ENCODE data around the gene PTCD1. TPM values are rescaled to one million over a fixed set of nuclear protein-coding genes. Genes with fewer than 3 reads are reported as not detected.

Gene PTCD1
- total and polyA plus RNA-seq, 2 of the 8 experiments (the other 6 are each of a cell fraction or from before 2014, with no cell fraction given): 7.5 to 7.6 TPM

DNA sequence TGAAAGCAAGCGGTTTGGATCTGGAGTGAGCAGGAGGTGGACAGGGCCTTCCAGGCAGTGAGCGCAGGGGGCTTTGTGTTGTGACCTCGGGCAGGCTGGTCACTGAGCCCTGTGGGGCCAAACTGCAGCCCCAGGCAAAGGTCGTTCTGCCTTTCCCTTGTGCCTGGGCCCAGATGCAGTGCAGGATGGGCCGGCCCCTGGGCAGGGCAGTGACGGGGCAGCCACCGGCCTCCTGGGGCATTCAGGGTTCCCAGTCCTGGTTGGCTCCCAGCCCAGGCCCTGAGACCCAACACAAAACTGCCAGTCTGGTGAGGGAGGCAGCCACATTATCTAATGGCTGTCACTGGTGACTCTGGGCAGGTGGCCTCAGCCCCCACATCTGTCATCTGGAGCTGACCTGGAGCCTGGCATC is 56.9 kb downstream of the PTCD1 start:
- Histone ChIP-seq H3K14ac (ENCODE audit: insufficient read length) (no peak overlapping the region), H3K4me3 (ENCODE audit: extremely low read depth in 1 of 4, insufficient read depth in 2 of 4, low read depth in 3 of 4, low read length in 4 of 4) (no peak overlapping the region), H2AFZ (ENCODE audit: low read length) (no peak overlapping the region), H3K79me2 (ENCODE audit: control insufficient read depth in 1 of 2, insufficient read depth in 2 of 2, low read length in 2 of 2) (peaks cover 0 to 13% of the 10 kb centered on the region in 2 experiments; a peak in 1 of 4 replicates), H2BK120ac (replicated peaks; ENCODE audit: low read depth, low read length) (no peak overlapping the region), H2BK5ac (ENCODE audit: low read depth, low read length) (peak overlapping the region; percentile 40), H4K5ac (ENCODE audit: insufficient read length, low read depth, low read length) (no peak overlapping the region), H3K23ac (ENCODE audit: insufficient read length) (no peak overlapping the region), H3K27ac (ENCODE audit: low read depth, low read length) (0 out of 2 replicates have a peak overlapping the region, but pooled peaks have one; percentile 44), H3K4ac (replicated peaks; ENCODE audit: insufficient read length, low read depth, low read length) (no peak overlapping the region), H3K9ac (replicated peaks in 1 of 4; ENCODE audit: extremely low read depth in 1 of 4, low read depth in 3 of 4, low read length in 3 of 4) (peak overlapping the region in 1 of 4 experiments; percentile 46; a peak in 1 of 7 replicates), H4K20me1 (replicated peaks in 1 of 2; ENCODE audit: control insufficient read depth in 1 of 2, insufficient read depth in 2 of 2, low read length in 2 of 2) (peaks cover 12 to 21% of the 10 kb centered on the region in 2 experiments), H3K4me2 (ENCODE audit: insufficient read depth in 1 of 2, low read depth in 2 of 2, low read length in 2 of 2) (no peak overlapping the region), H4K8ac (ENCODE audit: extremely low read depth, insufficient read depth, low read length) (no peak overlapping the region), H3K79me1 (ENCODE audit: low read depth, low read length) (peaks cover 13% of the 10 kb centered on the region), H4K91ac (replicated peaks; ENCODE audit: insufficient read length, low read length) (no peak overlapping the region), H3K36me3 (ENCODE audit: control insufficient read depth in 2 of 4, insufficient read depth in 4 of 4, low read length in 3 of 4) (peaks cover 0 to 5% (median 0%) of the 10 kb centered on the region in 4 experiments; a peak in 3 of 8 replicates), H2BK15ac (ENCODE audit: low read length) (no peak overlapping the region), H3K4me1 (replicated peaks in 1 of 4; ENCODE audit: control insufficient read depth in 3 of 4, insufficient read depth in 4 of 4, low read length in 3 of 4) (peaks cover 0 to 5% (median 1%) of the 10 kb centered on the region in 4 experiments; a peak in 3 of 7 replicates), H3K56ac (replicated peaks; ENCODE audit: insufficient read length, low read depth, low read length) (no peak overlapping the region), H2BK20ac (ENCODE audit: low read length) (no peak overlapping the region), H3K9me3 (ENCODE audit: insufficient read depth in 2 of 2, low read depth in 1 of 2, low read length in 1 of 2) (no peaks in the 10 kb centered on the region), H3K18ac (ENCODE audit: extremely low read depth, low read length) (no peak overlapping the region), H2BK12ac (ENCODE audit: low read depth, low read length) (no peak overlapping the region), H3K23me2 (ENCODE audit: low read depth, low read length) (no peaks in the 10 kb centered on the region; the same call in 1 of the 2 replicates), H2AK5ac (ENCODE audit: low read depth, low read length) (no peak overlapping the region), H3K27me3 (replicated peaks in 1 of 4; ENCODE audit: control insufficient read depth in 3 of 4, extremely low read depth in 1 of 4, insufficient read depth in 3 of 4, low read length in 3 of 4) (no peaks in the 10 kb centered on the region)
- ChIA-PET POLR2A (ENCODE audit: partially characterized antibody) (interaction anchor here (0.5 to 3.3 kb wide), 5 partner anchors 8 to 384 kb away, joined by 3 to 18 read pairs (median 4); partner anchors contain the start of genes BUD31, CPSF4, PDAP1 and PTCD1), CTCF (ENCODE audit: partially characterized antibody) (interaction anchor here (1.0 kb wide), 1 partner anchor 22 kb away, joined by 3 read pairs; no protein-coding TSS in a partner anchor)
- FAIRE-seq: no peak
- WGBS, 2 experiments (ENCODE audit: extremely low coverage in 1 of 2, insufficient coverage in 1 of 2, insufficient read length in 1 of 2, insufficient replicate concordance in 2 of 2, low coverage in 1 of 2, low lambda C conversion rate in 2 of 2, missing lambda C conversion rate in 1 of 2): 97% methylated on average over 7 of the region's 7 CpGs; no CpG with 5 or more reads in 1 of the 2 experiments
- no peak for DNase-seq (ENCODE audit: low read depth in 1 of 2, low spot score in 2 of 2)
- no peak for TF ChIP-seq TAF7 (optimal IDR thresholded peaks at IDR 0.05; ENCODE audit: borderline replicate concordance, low read depth, low read length)
- TF ChIP-seq ZNF274 (IDR thresholded peaks at IDR 0.05; ENCODE audit: borderline replicate concordance, extremely low read depth, low read length): no peak
- no peak for TF ChIP-seq TEAD4 (IDR thresholded peaks at IDR 0.05; ENCODE audit: low read depth, low read length)
- TF ChIP-seq CREB1 (IDR thresholded peaks at IDR 0.05): no peak
- TF ChIP-seq CHD2 (IDR thresholded peaks at IDR 0.05; ENCODE audit: low read length): no peak
- no peak for TF ChIP-seq SP1 (IDR thresholded peaks at IDR 0.05; ENCODE audit: low read depth, low read length)
- TF ChIP-seq BACH1 (IDR thresholded peaks at IDR 0.05; ENCODE audit: low read length): no peak
- no peak for TF ChIP-seq CBX5 (IDR thresholded peaks at IDR 0.05; ENCODE audit: low read depth, low read length)
- TF ChIP-seq HDAC2 (IDR thresholded peaks at IDR 0.05; ENCODE audit: borderline replicate concordance in 1 of 2, low read depth in 2 of 2, low read length in 2 of 2): no peak
- no peak for TF ChIP-seq JUND (IDR thresholded peaks at IDR 0.05; ENCODE audit: low read length)
- no peak for TF ChIP-seq RNF2 (IDR thresholded peaks at IDR 0.05; ENCODE audit: borderline replicate concordance, low read depth, low read length, missing control alignments, poor library complexity, severe bottlenecking)
- TF ChIP-seq RBBP5 (IDR thresholded peaks at IDR 0.05; ENCODE audit: borderline replicate concordance, low read depth, low read length): no peak
- no peak for TF ChIP-seq KDM4A (IDR thresholded peaks at IDR 0.05; ENCODE audit: low read depth, low read length, severe bottlenecking)
- TF ChIP-seq KDM5A (IDR thresholded peaks at IDR 0.05; ENCODE audit: low read length): no peak
